GM12891 (cell line): ENCODE data around the gene DENND4A.

Source experiments
- PAX5 ChIP-seq: IDR thresholded peaks from 2 replicates; pipeline ENCODE4 v1.6.1; 2011; ENCODE audit warnings: low read length, moderate library complexity, mild to moderate bottlenecking; ENCODE audit not compliant: insufficient read depth, severe bottlenecking
- POLR2A ChIP-seq: IDR thresholded peaks from 2 replicates; pipeline ENCODE4 v1.6.1; 2011; ENCODE audit warnings: low read depth, low read length, control low read depth
- POLR2AphosphoS5 ChIP-seq: IDR thresholded peaks from 2 replicates; pipeline ENCODE4 v1.6.1; 2011; ENCODE audit warnings: low read depth, low read length, control low read depth
- POU2F2 ChIP-seq: IDR thresholded peaks from 2 replicates; pipeline ENCODE4 v1.6.1; 2011; ENCODE audit warnings: low read depth, mild to moderate bottlenecking, control low read depth, low read length, moderate library complexity
- SPI1 ChIP-seq: IDR thresholded peaks from 2 replicates; pipeline ENCODE4 v1.6.1; 2011; ENCODE audit warnings: low read depth, low read length, control low read depth
- TAF1 ChIP-seq: IDR thresholded peaks from 2 replicates; pipeline ENCODE4 v1.6.1; 2011; ENCODE audit warnings: low read depth, low read length, control low read depth

GRCh38 chr15:65766422-65767263 is 25.4 kb downstream of the DENND4A start:
- TF ChIP-seq PAX5 (no peak), POLR2AphosphoS5 (no peak), SPI1 (no peak), POLR2A (no peak), TAF1 (no peak), POU2F2 (no peak)
